GM12892 (cell line): Measurements from ENCODE around the gene SEMA3C.

Experiments
- POLR2A ChIP-seq: IDR thresholded peaks from 2 replicates; pipeline ENCODE4 v1.6.1; 2011; ENCODE audit warnings: low read depth, low read length, control low read depth
- POLR2AphosphoS5 ChIP-seq: IDR thresholded peaks from 2 replicates; pipeline ENCODE4 v1.6.1; 2011; ENCODE audit warnings: low read depth, low read length, control low read depth
- TAF1 ChIP-seq: IDR thresholded peaks from 2 replicates; pipeline ENCODE4 v1.6.1; 2011; ENCODE audit warnings: low read depth, mild to moderate bottlenecking, control low read depth, low read length, borderline replicate concordance

DNA sequence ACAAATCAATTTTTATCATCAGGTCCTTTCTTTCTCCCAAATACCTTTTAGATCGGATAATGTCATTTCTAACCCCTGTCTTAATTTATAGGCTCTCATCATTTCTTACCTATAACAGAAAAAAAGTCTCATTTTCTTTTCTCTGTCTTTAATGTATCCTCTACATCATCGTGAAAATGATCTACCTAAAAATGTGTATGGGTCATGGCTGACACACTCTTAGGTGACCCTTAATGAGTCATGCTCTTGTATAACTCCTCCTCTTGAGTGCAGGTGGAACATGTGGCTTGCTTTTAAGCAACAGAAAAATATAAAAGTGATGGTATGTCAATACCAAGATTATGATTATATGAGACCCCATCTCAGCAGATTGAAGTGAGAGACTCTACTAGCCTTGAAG lies 139.4 kb downstream of the SEMA3C start:
- no peak for TF ChIP-seq POLR2A
- no peak for TF ChIP-seq POLR2AphosphoS5
- TF ChIP-seq TAF1 = no peak
